Measurements from ENCODE around the gene MRPS27. TPM values are rescaled to one million over a fixed set of nuclear protein-coding genes. Genes with fewer than 3 reads are reported as not detected.

MRPS27 gene
- total RNA-seq, 1 donor from 2014 or later: 37.0 TPM

- no peak overlapping the region for H3K27ac Mint-ChIP-seq (ENCODE audit: unreplicated experiment)
- H4K20me1 ChIP-seq (ENCODE audit: insufficient read depth, low read length): no peaks in the 10 kb centered on the region
- no peak overlapping the region for H3K4me2 ChIP-seq (ENCODE audit: low read length)
- H3K27me3 Mint-ChIP-seq (ENCODE audit: low read depth, unreplicated experiment): no peaks in the 10 kb centered on the region
- no peaks in the 10 kb centered on the region for H3K79me2 ChIP-seq (ENCODE audit: insufficient read depth, low read length)
- H3K4me1 ChIP-seq (ENCODE audit: insufficient read depth, low read length): peaks cover 12% of the 10 kb centered on the region
- H3K9me3 Mint-ChIP-seq (ENCODE audit: unreplicated experiment): peaks cover 2% of the 10 kb centered on the region
- H3K4me1 Mint-ChIP-seq (ENCODE audit: low read depth, unreplicated experiment): peaks cover 25% of the 10 kb centered on the region
- no peak overlapping the region for H3K4me3 ChIP-seq (ENCODE audit: insufficient read depth, low read depth, low read length)
- H3K36me3 Mint-ChIP-seq (ENCODE audit: low read depth, unreplicated experiment): peaks cover 18% of the 10 kb centered on the region
- no peak overlapping the region for H3K4me3 Mint-ChIP-seq (ENCODE audit: unreplicated experiment)
- H3K9ac ChIP-seq (ENCODE audit: low read length): no peak overlapping the region
- no peak for TF ChIP-seq CTCF (IDR thresholded peaks at IDR 0.05; ENCODE audit: insufficient read depth, low read depth, low read length)
- TF ChIP-seq EZH2 (IDR thresholded peaks at IDR 0.05; ENCODE audit: insufficient read depth, low read length): no peak
- peaks cover 8% of the 10 kb centered on the region for H3K36me3 ChIP-seq (ENCODE audit: insufficient read depth, low read length)
- H2AFZ ChIP-seq (ENCODE audit: low read depth, low read length): no peak overlapping the region
- no peaks in the 10 kb centered on the region for H3K9me3 ChIP-seq (ENCODE audit: insufficient read depth, low read depth, low read length)
- FAIRE-seq (no peak), DNase-seq (ENCODE audit: low read depth) (no peak)
- no peaks in the 10 kb centered on the region for H3K27me3 ChIP-seq (ENCODE audit: insufficient read depth, low read length)
- no peak overlapping the region for H3K27ac ChIP-seq (ENCODE audit: low read depth, low read length)
Measured at GRCh38 chr5:72359886-72360285, 39.8 kb upstream of the MRPS27 start.

GRCh38 chr5:72358925-72359324 is 38.9 kb upstream of the MRPS27 start:
- Histone ChIP-seq H3K79me2 (ENCODE audit: insufficient read depth, low read length) (no peaks in the 10 kb centered on the region), H3K4me1 (ENCODE audit: insufficient read depth, low read length) (peaks cover 12% of the 10 kb centered on the region), H3K36me3 (ENCODE audit: insufficient read depth, low read length) (peaks cover 8% of the 10 kb centered on the region), H3K4me2 (ENCODE audit: low read length) (no peak overlapping the region), H2AFZ (ENCODE audit: low read depth, low read length) (no peak overlapping the region), H3K9ac (ENCODE audit: low read length) (no peak overlapping the region), H3K9me3 (ENCODE audit: insufficient read depth, low read depth, low read length) (no peaks in the 10 kb centered on the region), H4K20me1 (ENCODE audit: insufficient read depth, low read length) (no peaks in the 10 kb centered on the region), H3K27me3 (ENCODE audit: insufficient read depth, low read length) (no peaks in the 10 kb centered on the region), H3K4me3 (ENCODE audit: insufficient read depth, low read depth, low read length) (no peak overlapping the region), H3K27ac (ENCODE audit: low read depth, low read length) (no peak overlapping the region)
- Mint-ChIP-seq H3K27me3 (ENCODE audit: low read depth, unreplicated experiment) (no peaks in the 10 kb centered on the region), H3K4me1 (ENCODE audit: low read depth, unreplicated experiment) (peaks cover 15% of the 10 kb centered on the region), H3K36me3 (ENCODE audit: low read depth, unreplicated experiment) (peaks cover 18% of the 10 kb centered on the region), H3K9me3 (ENCODE audit: unreplicated experiment) (peaks cover 2% of the 10 kb centered on the region), H3K4me3 (ENCODE audit: unreplicated experiment) (no peak overlapping the region), H3K27ac (ENCODE audit: unreplicated experiment) (no peak overlapping the region)
- no peak for FAIRE-seq
- no peak for TF ChIP-seq CTCF (IDR thresholded peaks at IDR 0.05; ENCODE audit: insufficient read depth, low read depth, low read length)
- no peak for TF ChIP-seq EZH2 (IDR thresholded peaks at IDR 0.05; ENCODE audit: insufficient read depth, low read length)
- DNase-seq (ENCODE audit: low read depth): no peak

- no peak overlapping the region for H3K27ac Mint-ChIP-seq (ENCODE audit: unreplicated experiment)
- Histone ChIP-seq H4K20me1 (ENCODE audit: insufficient read depth, low read length) (no peaks in the 10 kb centered on the region), H2AFZ (ENCODE audit: low read depth, low read length) (no peak overlapping the region), H3K9ac (ENCODE audit: low read length) (no peak overlapping the region), H3K27ac (ENCODE audit: low read depth, low read length) (no peak overlapping the region), H3K4me2 (ENCODE audit: low read length) (no peak overlapping the region), H3K4me1 (ENCODE audit: insufficient read depth, low read length) (no peaks in the 10 kb centered on the region), H3K27me3 (ENCODE audit: insufficient read depth, low read length) (no peaks in the 10 kb centered on the region), H3K36me3 (ENCODE audit: insufficient read depth, low read length) (peaks cover 8% of the 10 kb centered on the region), H3K4me3 (ENCODE audit: insufficient read depth, low read depth, low read length) (no peak overlapping the region), H3K9me3 (ENCODE audit: insufficient read depth, low read depth, low read length) (no peaks in the 10 kb centered on the region), H3K79me2 (ENCODE audit: insufficient read depth, low read length) (no peaks in the 10 kb centered on the region)
- H3K27me3 Mint-ChIP-seq (ENCODE audit: low read depth, unreplicated experiment): no peaks in the 10 kb centered on the region
- H3K36me3 Mint-ChIP-seq (ENCODE audit: low read depth, unreplicated experiment): peaks cover 7% of the 10 kb centered on the region
- DNase-seq (ENCODE audit: low read depth): no peak
- no peak for FAIRE-seq
- TF ChIP-seq EZH2 (IDR thresholded peaks at IDR 0.05; ENCODE audit: insufficient read depth, low read length) (no peak), CTCF (IDR thresholded peaks at IDR 0.05; ENCODE audit: insufficient read depth, low read depth, low read length) (no peak)
- no peak overlapping the region for H3K4me3 Mint-ChIP-seq (ENCODE audit: unreplicated experiment)
- no peaks in the 10 kb centered on the region for H3K9me3 Mint-ChIP-seq (ENCODE audit: unreplicated experiment)
- no peaks in the 10 kb centered on the region for H3K4me1 Mint-ChIP-seq (ENCODE audit: low read depth, unreplicated experiment)
Measured at GRCh38 chr5:72356361-72356760, 36.3 kb upstream of the MRPS27 start.
